Measurements from ENCODE around the gene ZBBX. TPM values are rescaled to one million over a fixed set of nuclear protein-coding genes. Genes with fewer than 3 reads are reported as not detected.

Gene ZBBX
- total RNA-seq, 1 experiment from 2014 or later: not detected

DNA sequence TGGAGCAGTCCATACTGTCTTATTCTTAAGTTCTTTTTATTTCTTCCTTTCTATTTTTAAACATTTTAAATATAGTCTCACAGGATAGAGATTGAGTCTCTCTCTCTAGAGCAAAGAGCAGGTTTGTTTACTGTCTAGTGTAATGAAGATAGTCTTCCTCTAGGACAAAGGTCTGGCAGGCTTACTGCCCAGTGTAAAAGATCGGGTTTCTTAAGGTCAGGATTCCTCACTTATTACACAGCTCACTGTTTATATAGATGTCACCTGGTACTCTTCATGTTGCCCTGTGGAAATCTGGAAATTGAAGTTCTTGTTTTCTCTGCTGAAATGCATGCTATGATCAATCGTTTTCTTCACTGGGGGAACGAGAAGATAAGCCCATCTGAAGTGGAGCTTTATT, 76.0 kb downstream of the ZBBX start:
- no peak for DNase-seq (ENCODE audit: low spot score)
- ChIA-PET CTCF (no interaction called here), POLR2A (ENCODE audit: low non-redundant PET) (no interaction called here)
- TF ChIP-seq, protein P1, sequence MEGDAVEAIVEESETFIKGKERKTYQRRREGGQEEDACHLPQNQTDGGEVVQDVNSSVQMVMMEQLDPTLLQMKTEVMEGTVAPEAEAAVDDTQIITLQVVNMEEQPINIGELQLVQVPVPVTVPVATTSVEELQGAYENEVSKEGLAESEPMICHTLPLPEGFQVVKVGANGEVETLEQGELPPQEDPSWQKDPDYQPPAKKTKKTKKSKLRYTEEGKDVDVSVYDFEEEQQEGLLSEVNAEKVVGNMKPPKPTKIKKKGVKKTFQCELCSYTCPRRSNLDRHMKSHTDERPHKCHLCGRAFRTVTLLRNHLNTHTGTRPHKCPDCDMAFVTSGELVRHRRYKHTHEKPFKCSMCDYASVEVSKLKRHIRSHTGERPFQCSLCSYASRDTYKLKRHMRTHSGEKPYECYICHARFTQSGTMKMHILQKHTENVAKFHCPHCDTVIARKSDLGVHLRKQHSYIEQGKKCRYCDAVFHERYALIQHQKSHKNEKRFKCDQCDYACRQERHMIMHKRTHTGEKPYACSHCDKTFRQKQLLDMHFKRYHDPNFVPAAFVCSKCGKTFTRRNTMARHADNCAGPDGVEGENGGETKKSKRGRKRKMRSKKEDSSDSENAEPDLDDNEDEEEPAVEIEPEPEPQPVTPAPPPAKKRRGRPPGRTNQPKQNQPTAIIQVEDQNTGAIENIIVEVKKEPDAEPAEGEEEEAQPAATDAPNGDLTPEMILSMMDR (conservative IDR thresholded peaks at IDR 0.05; ENCODE audit: low read depth, low read length): no peak
- no peak for TF ChIP-seq EZH2 (IDR thresholded peaks at IDR 0.05; ENCODE audit: borderline replicate concordance, low read depth, low read length, poor library complexity, severe bottlenecking)
- no peaks in the 10 kb centered on the region for H3K36me3 ChIP-seq (ENCODE audit: insufficient read depth, low read length, poor library complexity, severe bottlenecking)
- no peaks in the 10 kb centered on the region for H3K9me3 ChIP-seq (ENCODE audit: low read depth, low read length, poor library complexity, severe bottlenecking)
- H3K4me1 ChIP-seq (ENCODE audit: insufficient read depth, low read length, poor library complexity, severe bottlenecking): no peaks in the 10 kb centered on the region
- intact Hi-C loops (cut with micrococcal nuclease; ENCODE audit: unreplicated experiment): no loop called here
- H3K4me3 ChIP-seq (ENCODE audit: low read depth, low read length, poor library complexity, severe bottlenecking): no peak overlapping the region
- H3K27me3 ChIP-seq (replicated peaks; ENCODE audit: insufficient read depth, low read depth, low read length, poor library complexity): no peaks in the 10 kb centered on the region
- H3K27ac ChIP-seq (ENCODE audit: low read depth, low read length, poor library complexity, severe bottlenecking): no peak overlapping the region
- BruUV-seq (replicated peaks): no TSS peak

DNA sequence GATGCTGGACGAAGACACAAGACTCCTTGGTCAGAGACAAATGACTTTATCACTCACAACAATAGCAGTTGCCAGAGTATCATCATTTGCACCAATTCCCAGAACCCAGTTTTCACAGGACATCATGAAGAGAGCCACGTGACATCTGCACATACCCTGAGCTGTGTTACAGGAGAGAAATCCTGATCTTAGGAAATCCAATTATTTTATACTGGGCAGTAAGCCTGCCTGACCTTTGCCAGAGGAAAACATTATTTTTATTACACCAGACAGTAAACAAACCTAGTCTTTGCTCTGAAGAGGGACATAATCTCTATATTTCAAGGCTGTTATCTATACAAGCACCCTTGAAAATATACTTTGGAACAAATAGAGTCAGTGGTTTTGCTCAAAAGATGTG, 77.4 kb downstream of the ZBBX start:
- H3K4me1 ChIP-seq (ENCODE audit: insufficient read depth, low read length, poor library complexity, severe bottlenecking): no peaks in the 10 kb centered on the region
- H3K27ac ChIP-seq (ENCODE audit: low read depth, low read length, poor library complexity, severe bottlenecking): no peak overlapping the region
- no peaks in the 10 kb centered on the region for H3K36me3 ChIP-seq (ENCODE audit: insufficient read depth, low read length, poor library complexity, severe bottlenecking)
- intact Hi-C loops (cut with micrococcal nuclease; ENCODE audit: unreplicated experiment): no loop called here
- ChIA-PET POLR2A (ENCODE audit: low non-redundant PET) (no interaction called here), CTCF (no interaction called here)
- H3K27me3 ChIP-seq (replicated peaks; ENCODE audit: insufficient read depth, low read depth, low read length, poor library complexity): no peaks in the 10 kb centered on the region
- DNase-seq (ENCODE audit: low spot score): no peak
- TF ChIP-seq, protein P1 (conservative IDR thresholded peaks at IDR 0.05; ENCODE audit: low read depth, low read length): no peak
- TF ChIP-seq EZH2 (IDR thresholded peaks at IDR 0.05; ENCODE audit: borderline replicate concordance, low read depth, low read length, poor library complexity, severe bottlenecking): no peak
- no peaks in the 10 kb centered on the region for H3K9me3 ChIP-seq (ENCODE audit: low read depth, low read length, poor library complexity, severe bottlenecking)
- H3K4me3 ChIP-seq (ENCODE audit: low read depth, low read length, poor library complexity, severe bottlenecking): no peak overlapping the region
- BruUV-seq (replicated peaks): no TSS peak

DNA sequence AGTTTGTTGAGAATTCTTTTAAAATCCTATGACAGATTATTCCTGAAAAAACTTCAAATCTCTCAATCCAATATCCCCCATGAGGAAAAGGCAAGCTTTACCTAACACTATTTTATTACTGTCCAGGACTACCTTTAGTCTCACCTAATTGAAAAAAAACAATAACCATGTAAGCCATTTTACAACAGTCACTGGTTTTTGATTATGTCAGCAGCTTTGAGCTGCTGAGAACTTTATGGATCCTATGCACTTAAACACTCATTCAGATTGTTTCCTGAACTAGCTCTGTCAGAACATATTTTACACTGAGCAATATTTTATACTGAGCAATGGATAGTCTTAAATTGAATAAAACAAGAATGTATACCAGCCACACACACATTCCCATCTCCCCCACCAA, 79.9 kb downstream of the ZBBX start:
- Histone ChIP-seq H3K36me3 (ENCODE audit: insufficient read depth, low read length, poor library complexity, severe bottlenecking) (no peaks in the 10 kb centered on the region), H3K9me3 (ENCODE audit: low read depth, low read length, poor library complexity, severe bottlenecking) (no peaks in the 10 kb centered on the region), H3K4me3 (ENCODE audit: low read depth, low read length, poor library complexity, severe bottlenecking) (no peak overlapping the region), H3K27ac (ENCODE audit: low read depth, low read length, poor library complexity, severe bottlenecking) (no peak overlapping the region), H3K27me3 (replicated peaks; ENCODE audit: insufficient read depth, low read depth, low read length, poor library complexity) (no peaks in the 10 kb centered on the region), H3K4me1 (ENCODE audit: insufficient read depth, low read length, poor library complexity, severe bottlenecking) (no peaks in the 10 kb centered on the region)
- POLR2A ChIA-PET (ENCODE audit: low non-redundant PET): no interaction called here
- intact Hi-C loops (cut with micrococcal nuclease; ENCODE audit: unreplicated experiment): no loop called here
- no peak for DNase-seq (ENCODE audit: low spot score)
- CTCF ChIA-PET: no interaction called here
- TF ChIP-seq, protein P1 (conservative IDR thresholded peaks at IDR 0.05; ENCODE audit: low read depth, low read length): no peak
- BruUV-seq (replicated peaks): no TSS peak
